NCI-H1105 (cell line): ENCODE results near the gene BDNF.
"Not testable (repeated sequence)": the region's sequence is repeated elsewhere in the genome, so short reads cannot be mapped to it uniquely, and the experiment has no call there.

ENCODE experiments used
- DNase-seq: peaks from one replicate; lab custom pipeline; 2025; lab: John Stamatoyannopoulos, UW

Gene BDNF

GRCh38 chr11:27700351-27701301, at the start of gene BDNF:
Gene BDNF, minus strand, starts transcription at chr11:27700455. Its CDS starts 41,891 bp downstream, at chr11:27658564.
- no peak for DNase-seq

GRCh38 chr11:27740362-27741013, 40.2 kb upstream of the BDNF start:
- DNase-seq: no peak

- DNase-seq: no peak
These were observed 35.0 kb upstream of the BDNF start for GRCh38 chr11:27735281-27735680.

GRCh38 chr11:27731803-27732202, 31.5 kb upstream of the BDNF start:
- not testable (repeated sequence) for DNase-seq

- no peak for DNase-seq
These were observed 26.7 kb upstream of the BDNF start for GRCh38 chr11:27726981-27727380.

- DNase-seq: no peak
These were observed 23.4 kb upstream of the BDNF start for GRCh38 chr11:27723687-27724086.

GRCh38 chr11:27722953-27723344, 22.7 kb upstream of the BDNF start:
- DNase-seq: no peak

GRCh38 chr11:27722117-27722952, 22.1 kb upstream of the BDNF start:
- peak; percentile 16 for DNase-seq

GRCh38 chr11:27721264-27722116, 21.2 kb upstream of the BDNF start:
- peak; percentile 12 for DNase-seq

GRCh38 chr11:27720277-27720830, 20.1 kb upstream of the BDNF start:
- DNase-seq: peak; percentile 12

GRCh38 chr11:27719546-27719925, 19.3 kb upstream of the BDNF start:
- no peak for DNase-seq

GRCh38 chr11:27718863-27719545, 18.7 kb upstream of the BDNF start:
- peak; percentile 20 for DNase-seq

- DNase-seq: peak; percentile 45
These were observed 18.1 kb upstream of the BDNF start for GRCh38 chr11:27718346-27718862.

GRCh38 chr11:27717801-27718229, 17.6 kb upstream of the BDNF start:
- DNase-seq: no peak

GRCh38 chr11:27717377-27717776, 17.1 kb upstream of the BDNF start:
- DNase-seq: peak; percentile 20

GRCh38 chr11:27716835-27717234, 16.6 kb upstream of the BDNF start:
- DNase-seq: no peak

- no peak for DNase-seq
These were observed 16.0 kb upstream of the BDNF start for GRCh38 chr11:27716216-27716615.

GRCh38 chr11:27711725-27712124, 11.5 kb upstream of the BDNF start:
- no peak for DNase-seq

- no peak for DNase-seq
These were observed 10.3 kb upstream of the BDNF start for GRCh38 chr11:27710536-27710935.

- DNase-seq: no peak
These were observed 7.4 kb upstream of the BDNF start for GRCh38 chr11:27707676-27708075.
